PC-9 (cell line): ENCODE data around the gene DOK5. TPM values are rescaled to one million over a fixed set of nuclear protein-coding genes. Genes with fewer than 3 reads are reported as not detected.

Experiments
- BruUV-seq: library from RNA; stranded (reverse); fragments of 400-500 nt; replicated peaks from 2 replicates; lab custom pipeline; 2021; lab: Mats Ljungman, UMichigan
- CTCF ChIA-PET: fragments of 300-600 bp; sonication (Branson Sonifier 250); formaldehyde crosslinking; loops from one replicate; lab custom pipeline; 2022; ENCODE audit warnings: antibody characterized with exemption; lab: Charles Lee
- POLR2A ChIA-PET: fragments of 300-600 bp; sonication (Branson Sonifier 250); formaldehyde crosslinking; loops from one replicate; lab custom pipeline; 2022; ENCODE audit warnings: antibody characterized with exemption; ENCODE audit not compliant: unreplicated experiment; lab: Charles Lee
- DNase-seq, 2 experiments: peaks; one replicate each; pipeline versions ENCODE4 v3.0.0 to v3.0.0-alpha.2; 2015 to 2022; ENCODE audit warnings: mixed read lengths in 1 of 2
- H2AFZ ChIP-seq: fragments of 200-600 bp; sonication (generic); 2 replicates; pipeline ENCODE4 v1.8.1; 2017; ENCODE audit warnings: antibody characterized with exemption
- H3F3A ChIP-seq: fragments of 200-600 bp; sonication (generic); 2 replicates; pipeline ENCODE4 v1.8.1; 2017; ENCODE audit warnings: antibody characterized with exemption, mild to moderate bottlenecking, low read depth; ENCODE audit not compliant: insufficient read depth
- H3K27ac ChIP-seq: fragments of 200-600 bp; sonication (generic); 2 replicates; pipeline ENCODE4 v1.6.1; 2016; ENCODE audit warnings: mixed run types
- H3K27me3 ChIP-seq: fragments of 200-600 bp; sonication (generic); 2 replicates; pipeline ENCODE4 v1.6.1; 2016; ENCODE audit warnings: low read depth, mixed run types; ENCODE audit not compliant: insufficient read depth
- H3K36me3 ChIP-seq: fragments of 200-600 bp; sonication (generic); 2 replicates; pipeline ENCODE4 v1.6.1; 2016; ENCODE audit warnings: low read depth, mixed run types
- H3K4me1 ChIP-seq: fragments of 200-600 bp; sonication (generic); replicated peaks from 2 replicates; pipeline ENCODE4 v1.6.1; 2016; ENCODE audit warnings: mixed run types; ENCODE audit not compliant: insufficient read depth
- H3K4me2 ChIP-seq: fragments of 200-600 bp; sonication (generic); 2 replicates; pipeline ENCODE4 v1.6.1; 2017; ENCODE audit warnings: mixed run types
- H3K4me3 ChIP-seq: fragments of 200-600 bp; sonication (generic); 2 replicates; pipeline ENCODE4 v1.6.1; 2016; ENCODE audit warnings: mixed run types
- H3K79me2 ChIP-seq: fragments of 200-600 bp; sonication (generic); 2 replicates; pipeline ENCODE4 v1.6.1; 2017; ENCODE audit warnings: low read depth, mixed run types
- H3K9me2 ChIP-seq: fragments of 200-600 bp; sonication (generic); 2 replicates; pipeline ENCODE4 v1.8.1; 2017; ENCODE audit warnings: mild to moderate bottlenecking; ENCODE audit not compliant: insufficient read depth
- H3K9me3 ChIP-seq: fragments of 200-600 bp; sonication (generic); 2 replicates; pipeline ENCODE4 v1.8.1; 2016; ENCODE audit warnings: low read depth; ENCODE audit not compliant: insufficient read depth
- H4K20me1 ChIP-seq: fragments of 200-600 bp; sonication (generic); 2 replicates; pipeline ENCODE4 v1.8.1; 2017; ENCODE audit not compliant: insufficient read depth
- EZH2 ChIP-seq: fragments of 200-600 bp; sonication (generic); IDR thresholded peaks from 2 replicates; pipeline ENCODE4 v1.8.0; 2017; ENCODE audit warnings: antibody characterized with exemption, low read depth
- intact Hi-C: fragments of 100-400 bp; cut with micrococcal nuclease; formaldehyde crosslinking; loops from one replicate; pipeline ENCODE4 v1.10.0; 2022; ENCODE audit not compliant: unreplicated experiment
- total RNA-seq: library from RNA; stranded (reverse); gene quantifications from 2 replicates; pipeline ENCODE4 v1.2.3, GENCODE V29; 2021
- TF ChIP-seq, protein P1 (sequence below): fragments of 200-600 bp; sonication (generic); conservative IDR thresholded peaks from 2 replicates; pipeline ENCODE4 v1.6.1; 2017; ENCODE audit warnings: mixed run types, antibody characterized with exemption, mild to moderate bottlenecking, moderate library complexity

Gene DOK5
- total RNA-seq, 1 experiment from 2014 or later: not detected

DNA sequence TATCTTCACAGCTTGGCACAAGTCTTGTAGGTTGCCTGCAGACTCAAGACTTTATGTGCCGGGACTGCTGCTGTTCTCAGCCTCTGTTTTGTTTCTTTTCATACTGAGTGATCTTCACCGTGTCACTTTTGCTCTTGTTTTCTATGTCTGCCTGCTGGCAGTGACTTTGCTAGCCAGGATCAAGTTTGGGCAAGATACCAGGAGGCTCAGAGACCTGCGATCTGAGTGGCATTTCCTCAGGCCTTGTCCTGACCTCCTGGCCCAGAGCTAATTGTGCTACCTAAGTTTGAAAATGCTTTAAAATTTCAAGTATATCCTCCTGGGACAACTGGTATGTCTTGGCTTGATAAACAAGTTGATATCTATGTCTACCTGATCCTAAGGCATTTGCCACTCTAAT, 57.2 kb downstream of the DOK5 start:
- Histone ChIP-seq H3K9me3 (no peaks in the 10 kb centered on the region), H2AFZ (no peak overlapping the region), H3K4me1 (no peaks in the 10 kb centered on the region), H3F3A (no peaks in the 10 kb centered on the region), H3K4me3 (no peak overlapping the region), H3K9me2 (no peaks in the 10 kb centered on the region), H3K27me3 (peaks cover 13% of the 10 kb centered on the region), H3K36me3 (no peaks in the 10 kb centered on the region), H4K20me1 (no peaks in the 10 kb centered on the region), H3K27ac (no peak overlapping the region), H3K4me2 (no peak overlapping the region), H3K79me2 (no peaks in the 10 kb centered on the region)
- intact Hi-C loops: no loop called here
- DNase-seq: no peak
- CTCF ChIA-PET: no interaction called here
- no peak for TF ChIP-seq EZH2
- TF ChIP-seq, protein P1, sequence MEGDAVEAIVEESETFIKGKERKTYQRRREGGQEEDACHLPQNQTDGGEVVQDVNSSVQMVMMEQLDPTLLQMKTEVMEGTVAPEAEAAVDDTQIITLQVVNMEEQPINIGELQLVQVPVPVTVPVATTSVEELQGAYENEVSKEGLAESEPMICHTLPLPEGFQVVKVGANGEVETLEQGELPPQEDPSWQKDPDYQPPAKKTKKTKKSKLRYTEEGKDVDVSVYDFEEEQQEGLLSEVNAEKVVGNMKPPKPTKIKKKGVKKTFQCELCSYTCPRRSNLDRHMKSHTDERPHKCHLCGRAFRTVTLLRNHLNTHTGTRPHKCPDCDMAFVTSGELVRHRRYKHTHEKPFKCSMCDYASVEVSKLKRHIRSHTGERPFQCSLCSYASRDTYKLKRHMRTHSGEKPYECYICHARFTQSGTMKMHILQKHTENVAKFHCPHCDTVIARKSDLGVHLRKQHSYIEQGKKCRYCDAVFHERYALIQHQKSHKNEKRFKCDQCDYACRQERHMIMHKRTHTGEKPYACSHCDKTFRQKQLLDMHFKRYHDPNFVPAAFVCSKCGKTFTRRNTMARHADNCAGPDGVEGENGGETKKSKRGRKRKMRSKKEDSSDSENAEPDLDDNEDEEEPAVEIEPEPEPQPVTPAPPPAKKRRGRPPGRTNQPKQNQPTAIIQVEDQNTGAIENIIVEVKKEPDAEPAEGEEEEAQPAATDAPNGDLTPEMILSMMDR: no peak
- POLR2A ChIA-PET: no interaction called here
- BruUV-seq: no TSS peak

DNA sequence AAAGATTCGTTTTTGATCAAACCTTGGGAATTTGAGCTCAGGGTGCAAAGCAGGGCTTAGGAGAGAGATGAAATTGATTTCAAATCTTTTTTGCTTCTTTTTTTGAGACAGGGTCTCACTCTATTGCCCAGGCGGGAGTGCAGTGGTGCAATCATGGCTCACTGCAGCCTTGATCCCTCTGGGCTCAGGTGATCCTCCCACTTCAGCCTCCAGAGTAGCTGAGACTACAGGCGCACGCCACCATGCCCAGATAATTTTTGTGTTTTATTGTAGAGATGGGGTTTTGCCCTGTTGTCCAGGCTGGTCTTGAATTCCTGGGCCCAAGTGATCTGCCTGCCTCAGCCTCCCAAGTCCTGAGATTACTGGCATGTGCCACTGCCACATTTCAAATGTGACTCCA, 58.7 kb downstream of the DOK5 start:
- intact Hi-C loops: no loop called here
- no peak overlapping the region for H3K4me2 ChIP-seq
- no peaks in the 10 kb centered on the region for H3F3A ChIP-seq
- H3K79me2 ChIP-seq: no peaks in the 10 kb centered on the region
- no peaks in the 10 kb centered on the region for H3K4me1 ChIP-seq
- no peaks in the 10 kb centered on the region for H4K20me1 ChIP-seq
- no peak overlapping the region for H2AFZ ChIP-seq
- no peaks in the 10 kb centered on the region for H3K9me3 ChIP-seq
- H3K27me3 ChIP-seq: 0 out of 2 replicates have a peak, but pooled peaks cover 2% of the 10 kb centered on the region
- ChIA-PET CTCF (no interaction called here), POLR2A (no interaction called here)
- no peak for DNase-seq
- no TSS peak for BruUV-seq
- H3K9me2 ChIP-seq: no peaks in the 10 kb centered on the region
- H3K4me3 ChIP-seq: no peak overlapping the region
- H3K36me3 ChIP-seq: no peaks in the 10 kb centered on the region
- no peak overlapping the region for H3K27ac ChIP-seq
- TF ChIP-seq, protein P1: no peak
- TF ChIP-seq EZH2: no peak

DNA sequence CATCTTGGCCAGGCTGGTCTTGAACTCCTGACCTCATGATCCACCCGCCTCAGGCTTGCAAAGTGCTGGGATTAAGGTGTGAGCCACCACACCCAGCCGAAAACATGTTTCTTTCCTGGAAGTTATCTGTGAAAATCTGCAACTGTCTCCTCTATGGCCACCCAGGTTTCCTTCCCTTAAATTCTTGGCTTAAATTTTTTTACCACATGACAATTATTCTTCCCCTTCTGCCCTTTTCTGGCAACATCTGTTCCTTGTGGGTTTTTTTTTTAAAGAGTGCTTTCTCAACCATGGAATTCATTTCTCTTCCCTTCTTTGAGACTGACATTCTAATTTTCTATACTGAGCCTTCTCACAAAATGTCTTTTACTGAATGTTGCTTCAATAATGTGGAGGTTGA, 59.6 kb downstream of the DOK5 start:
- H3K27ac ChIP-seq: no peak overlapping the region
- TF ChIP-seq, protein P1: no peak
- TF ChIP-seq EZH2: no peak
- H4K20me1 ChIP-seq: no peaks in the 10 kb centered on the region
- H3K79me2 ChIP-seq: no peaks in the 10 kb centered on the region
- H3K4me1 ChIP-seq: no peaks in the 10 kb centered on the region
- no peak overlapping the region for H3K4me3 ChIP-seq
- H3K36me3 ChIP-seq: no peaks in the 10 kb centered on the region
- H3K9me3 ChIP-seq: no peaks in the 10 kb centered on the region
- BruUV-seq: no TSS peak
- H2AFZ ChIP-seq: no peak overlapping the region
- DNase-seq: no peak
- intact Hi-C loops: no loop called here
- ChIA-PET CTCF (no interaction called here), POLR2A (no interaction called here)
- no peaks in the 10 kb centered on the region for H3K9me2 ChIP-seq
- no peaks in the 10 kb centered on the region for H3F3A ChIP-seq
- H3K27me3 ChIP-seq: no peaks in the 10 kb centered on the region
- H3K4me2 ChIP-seq: no peak overlapping the region
